Raji (cell line): ENCODE measurements around the gene TDRD7.

Experiments
- POLR2A ChIP-seq: IDR thresholded peaks from 2 replicates; pipeline ENCODE4 v1.6.1; 2011; ENCODE audit warnings: low read depth, low read length, control low read depth; ENCODE audit not compliant: insufficient read depth

The TDRD7 gene

GRCh38 chr9:97437051-97437600, 25.2 kb downstream of the TDRD7 start:
- TF ChIP-seq POLR2A, result no peak

- TF ChIP-seq POLR2A, result no peak
Observed at GRCh38 chr9:97438257-97438656, 26.4 kb downstream of the TDRD7 start.

GRCh38 chr9:97438666-97439065, 26.8 kb downstream of the TDRD7 start:
- TF ChIP-seq POLR2A, result no peak

GRCh38 chr9:97440160-97440559, 28.3 kb downstream of the TDRD7 start:
- TF ChIP-seq POLR2A, result no peak

GRCh38 chr9:97441729-97442128, 29.8 kb downstream of the TDRD7 start:
- TF ChIP-seq POLR2A, result no peak

GRCh38 chr9:97445119-97445701, 33.3 kb downstream of the TDRD7 start:
- TF ChIP-seq POLR2A, result no peak

GRCh38 chr9:97447001-97447400, 35.1 kb downstream of the TDRD7 start:
- TF ChIP-seq POLR2A, result no peak

GRCh38 chr9:97459326-97459725, 47.4 kb downstream of the TDRD7 start:
- no peak for TF ChIP-seq POLR2A

- TF ChIP-seq POLR2A, result no peak
Observed at GRCh38 chr9:97462159-97462558, 50.3 kb downstream of the TDRD7 start.

GRCh38 chr9:97462914-97463313, 51.0 kb downstream of the TDRD7 start:
- no peak for TF ChIP-seq POLR2A

- TF ChIP-seq POLR2A, result no peak
Observed at GRCh38 chr9:97468658-97469448, 57.0 kb downstream of the TDRD7 start.

GRCh38 chr9:97470076-97470475, 58.2 kb downstream of the TDRD7 start:
- TF ChIP-seq POLR2A, result no peak

- no peak for TF ChIP-seq POLR2A
Observed at GRCh38 chr9:97473717-97474116, 61.8 kb downstream of the TDRD7 start.

GRCh38 chr9:97474372-97474925, 62.6 kb downstream of the TDRD7 start:
- no peak for TF ChIP-seq POLR2A

GRCh38 chr9:97475059-97475458, 63.2 kb downstream of the TDRD7 start:
- TF ChIP-seq POLR2A, result no peak
